KOPT-K1 (cell line): Measurements from ENCODE around the gene DTHD1.

Experiments used
- H3K27ac ChIP-seq: fragments of 200-600 bp; sonication (generic); 2 replicates; pipeline ENCODE4 v1.5.1; 2016; ENCODE audit warnings: antibody characterized with exemption, mild to moderate bottlenecking, low read depth, low read length; ENCODE audit not compliant: poor library complexity, severe bottlenecking
- H3K36me3 ChIP-seq: fragments of 200-600 bp; sonication (generic); 2 replicates; pipeline ENCODE4 v1.5.1; 2017; ENCODE audit warnings: antibody characterized with exemption, mild to moderate bottlenecking, low read length, moderate library complexity; ENCODE audit not compliant: insufficient read depth
- H3K9me3 ChIP-seq: fragments of 200-600 bp; sonication (generic); 2 replicates; pipeline ENCODE4 v1.5.1; 2017; ENCODE audit warnings: antibody characterized with exemption, low read length, mild to moderate bottlenecking; ENCODE audit not compliant: insufficient read depth, poor library complexity, severe bottlenecking

DTHD1 gene

GRCh38 chr4:36281384-36282106, at the start of gene DTHD1:
DTHD1 (plus strand) TSS chr4:36281616; CDS start chr4:36281759, 143 bp downstream.
- H3K9me3 ChIP-seq = no peaks in the 10 kb centered on the region
- peak within 1 kb of the TSS; percentile 27 for H3K27ac ChIP-seq
- H3K36me3 ChIP-seq = no peaks in the 10 kb centered on the region

- peaks cover 4% of the 10 kb centered on the region; the same call in 1 of the 2 replicates for H3K36me3 ChIP-seq
- H3K9me3 ChIP-seq = peaks cover 11% of the 10 kb centered on the region
- H3K27ac ChIP-seq = no peak overlapping the region
Observed at GRCh38 chr4:36233567-36234266, 47.7 kb upstream of the DTHD1 start.

GRCh38 chr4:36235306-36235705, 46.1 kb upstream of the DTHD1 start:
- H3K36me3 ChIP-seq = peaks cover 4% of the 10 kb centered on the region; the same call in 1 of the 2 replicates
- no peak overlapping the region for H3K27ac ChIP-seq
- peaks cover 11% of the 10 kb centered on the region for H3K9me3 ChIP-seq

GRCh38 chr4:36236159-36236558, 45.3 kb upstream of the DTHD1 start:
- Histone ChIP-seq H3K27ac (no peak overlapping the region), H3K36me3 (peaks cover 4% of the 10 kb centered on the region; the same call in 1 of the 2 replicates), H3K9me3 (peaks cover 11% of the 10 kb centered on the region)

GRCh38 chr4:36237366-36238313, 43.8 kb upstream of the DTHD1 start:
- Histone ChIP-seq H3K27ac (no peak overlapping the region), H3K9me3 (peaks cover 11% of the 10 kb centered on the region), H3K36me3 (peaks cover 4% of the 10 kb centered on the region; the same call in 1 of the 2 replicates)

- peak overlapping the region; percentile 91 for H3K27ac ChIP-seq
Observed at GRCh38 chr4:36241771-36242170, 39.6 kb upstream of the DTHD1 start.

GRCh38 chr4:36242629-36243354, 38.6 kb upstream of the DTHD1 start:
- Histone ChIP-seq H3K9me3 (no peaks in the 10 kb centered on the region), H3K36me3 (peaks cover 4% of the 10 kb centered on the region; the same call in 1 of the 2 replicates), H3K27ac (peak overlapping the region; percentile 91)

More at GRCh38 chr4:36241771-36242170, 39.6 kb upstream of the DTHD1 start:
- H3K9me3 ChIP-seq = peaks cover 10% of the 10 kb centered on the region
- H3K36me3 ChIP-seq = peaks cover 4% of the 10 kb centered on the region; the same call in 1 of the 2 replicates

GRCh38 chr4:36243355-36244256, 37.8 kb upstream of the DTHD1 start:
- Histone ChIP-seq H3K36me3 (no peaks in the 10 kb centered on the region), H3K27ac (peak overlapping the region; percentile 91), H3K9me3 (no peaks in the 10 kb centered on the region)

GRCh38 chr4:36244257-36245082, 36.9 kb upstream of the DTHD1 start, which contains the start of gene ARAP2:
ARAP2 (minus strand) TSS chr4:36244514; CDS start chr4:36229486, 15,028 bp downstream.
- H3K36me3 ChIP-seq = no peaks in the 10 kb centered on the region
- no peaks in the 10 kb centered on the region for H3K9me3 ChIP-seq
- H3K27ac ChIP-seq = peak within 1 kb of the TSS; percentile 91

GRCh38 chr4:36249610-36250009, 31.8 kb upstream of the DTHD1 start:
- H3K9me3 ChIP-seq = no peaks in the 10 kb centered on the region
- H3K36me3 ChIP-seq = no peaks in the 10 kb centered on the region
- no peak overlapping the region for H3K27ac ChIP-seq

- Histone ChIP-seq H3K27ac (peak overlapping the region; percentile 17), H3K9me3 (no peaks in the 10 kb centered on the region), H3K36me3 (no peaks in the 10 kb centered on the region)
Observed at GRCh38 chr4:36251983-36252382, 29.4 kb upstream of the DTHD1 start.

- Histone ChIP-seq H3K36me3 (no peaks in the 10 kb centered on the region), H3K27ac (peak overlapping the region; percentile 90), H3K9me3 (no peaks in the 10 kb centered on the region)
Observed at GRCh38 chr4:36254371-36254770, 27.0 kb upstream of the DTHD1 start.

- H3K9me3 ChIP-seq = no peaks in the 10 kb centered on the region
- H3K36me3 ChIP-seq = no peaks in the 10 kb centered on the region
- H3K27ac ChIP-seq = peak overlapping the region; percentile 90
Observed at GRCh38 chr4:36255577-36255976, 25.8 kb upstream of the DTHD1 start.
